ENCODE results near the gene SLIRP. TPM values are rescaled to one million over a fixed set of nuclear protein-coding genes. Genes with fewer than 3 reads are reported as not detected.

SLIRP gene
- polyA plus RNA-seq, 3 donors, result 97.3 to 112 (median 108) TPM

Other genes starting within 250 kb of the SLIRP start
- 1 to 10 TPM; 1.3 to 3.6 (median 1.8) TPM for gene ISM2, start 209.3 kb upstream of the SLIRP start, polyA plus RNA-seq (ENCODE audit: insufficient read length in 3 of 3)
- 10 to 100 TPM; 61.8 to 71.8 (median 71.7) TPM for gene SPTLC2, start 91.5 kb upstream of the SLIRP start, polyA plus RNA-seq (ENCODE audit: insufficient read length in 3 of 3)
- 10 to 100 TPM; 14.5 to 18.6 (median 17.3) TPM for gene ALKBH1, start 80 bp upstream of the SLIRP start, polyA plus RNA-seq (ENCODE audit: insufficient read length in 3 of 3)
- 100 to 1,000 TPM in 1 of 3 donors, 10 to 100 TPM in 2; 79.0 to 102 (median 81.9) TPM for gene SNW1, start 53.1 kb downstream of the SLIRP start, polyA plus RNA-seq (ENCODE audit: insufficient read length in 3 of 3)
- 10 to 100 TPM in 1 of 3 donors, 1 to 10 TPM in 2; 9.0 to 11.3 (median 9.0) TPM for gene ADCK1, start 92.0 kb downstream of the SLIRP start, polyA plus RNA-seq (ENCODE audit: insufficient read length in 3 of 3)

Data from renal cortex interstitium (tissue), 3 donors.